Upper lobe of left lung (tissue), 4 donors: ENCODE measurements around the gene ARHGAP35.

Source experiments
- POLR2AphosphoS5 ChIP-seq, 2 donors: sonication (generic); formaldehyde crosslinking; IDR thresholded peaks; one replicate each; pipeline ENCODE4 v1.5.1; 2017; ENCODE audit warnings: antibody characterized with exemption in 2 of 2
- TF ChIP-seq, protein P1 (sequence below), 6 experiments: fragments of 450-650 bp in 4 of 6; fragments of 200-600 bp in 2 of 6; sonication (generic) in 2 of 6; IDR thresholded peaks; one replicate each; pipeline ENCODE4 v1.5.1; 2016 to 2019; ENCODE audit warnings: antibody characterized with exemption in 6 of 6

DNA sequence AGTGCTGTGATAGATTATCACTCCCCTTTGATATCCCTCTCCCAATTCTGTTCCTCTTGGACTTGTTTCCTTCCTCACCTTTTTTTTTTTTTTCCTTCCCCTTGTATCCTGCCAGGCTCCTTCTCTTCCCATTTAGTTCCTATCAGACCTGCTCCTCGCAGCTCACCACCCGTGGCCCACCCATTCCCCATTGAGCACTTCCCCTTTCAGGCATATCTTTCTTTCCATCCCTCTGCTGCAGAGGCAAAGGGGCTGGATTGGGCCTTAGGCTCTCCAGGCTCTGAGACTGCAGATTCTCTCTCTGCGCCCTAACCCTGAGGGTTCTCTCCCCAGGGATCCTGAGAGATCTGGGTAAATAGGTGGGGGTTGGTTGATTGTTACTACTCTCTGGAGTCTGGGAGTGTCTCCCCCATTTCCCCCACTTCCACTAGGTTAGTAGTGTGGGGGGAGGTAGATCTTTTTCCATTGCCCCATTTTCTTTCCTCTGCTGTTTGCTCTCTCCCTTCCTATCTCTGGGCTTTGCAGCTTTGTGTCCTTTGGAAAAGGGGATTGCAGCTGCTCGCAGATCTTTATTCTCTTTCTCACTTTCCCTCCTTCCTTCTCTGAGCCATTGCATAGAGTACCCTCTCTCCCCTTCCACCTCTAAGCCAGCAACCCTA, 2.3 kb downstream of the ARHGAP35 start:
- TF ChIP-seq, protein P1, sequence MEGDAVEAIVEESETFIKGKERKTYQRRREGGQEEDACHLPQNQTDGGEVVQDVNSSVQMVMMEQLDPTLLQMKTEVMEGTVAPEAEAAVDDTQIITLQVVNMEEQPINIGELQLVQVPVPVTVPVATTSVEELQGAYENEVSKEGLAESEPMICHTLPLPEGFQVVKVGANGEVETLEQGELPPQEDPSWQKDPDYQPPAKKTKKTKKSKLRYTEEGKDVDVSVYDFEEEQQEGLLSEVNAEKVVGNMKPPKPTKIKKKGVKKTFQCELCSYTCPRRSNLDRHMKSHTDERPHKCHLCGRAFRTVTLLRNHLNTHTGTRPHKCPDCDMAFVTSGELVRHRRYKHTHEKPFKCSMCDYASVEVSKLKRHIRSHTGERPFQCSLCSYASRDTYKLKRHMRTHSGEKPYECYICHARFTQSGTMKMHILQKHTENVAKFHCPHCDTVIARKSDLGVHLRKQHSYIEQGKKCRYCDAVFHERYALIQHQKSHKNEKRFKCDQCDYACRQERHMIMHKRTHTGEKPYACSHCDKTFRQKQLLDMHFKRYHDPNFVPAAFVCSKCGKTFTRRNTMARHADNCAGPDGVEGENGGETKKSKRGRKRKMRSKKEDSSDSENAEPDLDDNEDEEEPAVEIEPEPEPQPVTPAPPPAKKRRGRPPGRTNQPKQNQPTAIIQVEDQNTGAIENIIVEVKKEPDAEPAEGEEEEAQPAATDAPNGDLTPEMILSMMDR (IDR thresholded peaks at IDR 0.05), result no peak
- no peak for TF ChIP-seq POLR2AphosphoS5 (IDR thresholded peaks at IDR 0.05)
